A673 (cell line): ENCODE measurements around the gene NFKB1. TPM values are rescaled to one million over a fixed set of nuclear protein-coding genes. Genes with fewer than 3 reads are reported as not detected.

ENCODE experiments used
- BruUV-seq: library from RNA; stranded (reverse); fragments of 400-500 nt; replicated peaks from 2 replicates; lab custom pipeline; 2021; lab: Mats Ljungman, UMichigan
- CTCF ChIA-PET: fragments of 300-600 bp; sonication (Branson Sonifier 250); formaldehyde crosslinking; loops from one replicate; lab custom pipeline; 2022; ENCODE audit warnings: antibody characterized with exemption; lab: Charles Lee
- POLR2A ChIA-PET: fragments of 300-600 bp; sonication (Branson Sonifier 250); formaldehyde crosslinking; loops from one replicate; lab custom pipeline; 2022; ENCODE audit warnings: antibody characterized with exemption; ENCODE audit not compliant: low non-redundant PET; lab: Charles Lee
- DNase-seq: peaks from one replicate; pipeline ENCODE4 v3.0.0-alpha.2; 2015; ENCODE audit warnings: low spot score
- H3K27ac ChIP-seq: fragments of 200-600 bp; sonication (generic); 2 replicates; pipeline ENCODE4 v1.5.1; 2016; ENCODE audit warnings: mixed run types, low read depth, mild to moderate bottlenecking, mixed read lengths, antibody characterized with exemption, low read length; ENCODE audit not compliant: poor library complexity, severe bottlenecking
- H3K27me3 ChIP-seq: fragments of 200-600 bp; sonication (generic); replicated peaks from 2 replicates; pipeline ENCODE4 v1.6.1; 2017; ENCODE audit warnings: mixed run types, low read depth, mild to moderate bottlenecking, mixed read lengths, antibody characterized with exemption, low read length; ENCODE audit not compliant: insufficient read depth, poor library complexity
- H3K36me3 ChIP-seq: fragments of 200-600 bp; sonication (generic); 2 replicates; pipeline ENCODE4 v1.6.1; 2016; ENCODE audit warnings: mixed run types, mild to moderate bottlenecking, mixed read lengths, antibody characterized with exemption, low read length; ENCODE audit not compliant: insufficient read depth, poor library complexity, severe bottlenecking
- H3K4me1 ChIP-seq: fragments of 200-600 bp; sonication (generic); 2 replicates; pipeline ENCODE4 v1.6.1; 2017; ENCODE audit warnings: mixed run types, mild to moderate bottlenecking, mixed read lengths, antibody characterized with exemption, low read length; ENCODE audit not compliant: insufficient read depth, poor library complexity, severe bottlenecking
- H3K4me3 ChIP-seq: fragments of 200-600 bp; sonication (generic); 2 replicates; pipeline ENCODE4 v1.5.1; 2016; ENCODE audit warnings: low read depth, mixed run types, mild to moderate bottlenecking, mixed read lengths, low read length; ENCODE audit not compliant: poor library complexity, severe bottlenecking
- H3K9me3 ChIP-seq: fragments of 200-600 bp; sonication (generic); 2 replicates; pipeline ENCODE4 v1.6.1; 2016; ENCODE audit warnings: mixed run types, low read depth, mild to moderate bottlenecking, mixed read lengths, antibody characterized with exemption, low read length; ENCODE audit not compliant: poor library complexity, severe bottlenecking
- EZH2 ChIP-seq: fragments of 200-600 bp; sonication (generic); IDR thresholded peaks from 2 replicates; pipeline ENCODE4 v1.6.1; 2017; ENCODE audit warnings: borderline replicate concordance, low read depth, mild to moderate bottlenecking, mixed read lengths, antibody characterized with exemption, low read length; ENCODE audit not compliant: poor library complexity, severe bottlenecking
- intact Hi-C: fragments of 100-400 bp; cut with micrococcal nuclease; formaldehyde crosslinking; loops from one replicate; pipeline ENCODE4 v1.10.0; 2022; ENCODE audit not compliant: unreplicated experiment
- total RNA-seq: library from RNA; stranded (reverse); gene quantifications from 2 replicates; pipeline ENCODE4 v1.2.3, GENCODE V29; 2021
- TF ChIP-seq, protein P1 (sequence below): fragments of 300-800, 200-600 bp; sonication (generic); conservative IDR thresholded peaks from 2 replicates; pipeline ENCODE4 v1.5.1; 2017; ENCODE audit warnings: low read depth, mild to moderate bottlenecking, antibody characterized with exemption, low read length, moderate library complexity, mixed read lengths

Gene NFKB1
- total RNA-seq, 1 experiment from 2014 or later = 26.1 TPM

DNA sequence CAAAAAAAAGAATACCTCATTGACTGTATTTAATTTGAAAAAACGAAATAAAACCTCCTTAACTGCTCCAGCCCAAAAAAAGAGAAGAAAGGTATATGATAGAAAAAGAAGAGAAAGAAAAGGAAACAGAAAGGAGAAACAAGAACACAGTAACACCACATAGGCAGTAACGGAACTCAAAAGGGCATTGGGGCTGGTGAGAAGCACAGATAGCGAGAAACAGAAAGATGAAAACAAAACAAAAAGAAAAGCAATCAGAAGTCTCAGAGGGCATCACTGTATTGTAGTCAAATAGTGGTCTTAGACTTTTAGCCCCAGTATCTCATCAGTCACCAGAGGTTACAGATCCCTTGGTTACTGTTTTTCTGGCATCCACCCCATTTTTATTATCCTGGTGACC lies 88.6 kb downstream of the NFKB1 start:
- Histone ChIP-seq H3K27me3 (no peaks in the 10 kb centered on the region), H3K9me3 (no peaks in the 10 kb centered on the region), H3K27ac (no peak overlapping the region), H3K4me1 (no peaks in the 10 kb centered on the region), H3K36me3 (no peaks in the 10 kb centered on the region), H3K4me3 (no peak overlapping the region)
- DNase-seq = no peak
- intact Hi-C loops = no loop called here
- CTCF ChIA-PET = no interaction called here
- POLR2A ChIA-PET = no interaction called here
- no peak for TF ChIP-seq EZH2
- TF ChIP-seq, protein P1, sequence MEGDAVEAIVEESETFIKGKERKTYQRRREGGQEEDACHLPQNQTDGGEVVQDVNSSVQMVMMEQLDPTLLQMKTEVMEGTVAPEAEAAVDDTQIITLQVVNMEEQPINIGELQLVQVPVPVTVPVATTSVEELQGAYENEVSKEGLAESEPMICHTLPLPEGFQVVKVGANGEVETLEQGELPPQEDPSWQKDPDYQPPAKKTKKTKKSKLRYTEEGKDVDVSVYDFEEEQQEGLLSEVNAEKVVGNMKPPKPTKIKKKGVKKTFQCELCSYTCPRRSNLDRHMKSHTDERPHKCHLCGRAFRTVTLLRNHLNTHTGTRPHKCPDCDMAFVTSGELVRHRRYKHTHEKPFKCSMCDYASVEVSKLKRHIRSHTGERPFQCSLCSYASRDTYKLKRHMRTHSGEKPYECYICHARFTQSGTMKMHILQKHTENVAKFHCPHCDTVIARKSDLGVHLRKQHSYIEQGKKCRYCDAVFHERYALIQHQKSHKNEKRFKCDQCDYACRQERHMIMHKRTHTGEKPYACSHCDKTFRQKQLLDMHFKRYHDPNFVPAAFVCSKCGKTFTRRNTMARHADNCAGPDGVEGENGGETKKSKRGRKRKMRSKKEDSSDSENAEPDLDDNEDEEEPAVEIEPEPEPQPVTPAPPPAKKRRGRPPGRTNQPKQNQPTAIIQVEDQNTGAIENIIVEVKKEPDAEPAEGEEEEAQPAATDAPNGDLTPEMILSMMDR = no peak
- BruUV-seq = no TSS peak

DNA sequence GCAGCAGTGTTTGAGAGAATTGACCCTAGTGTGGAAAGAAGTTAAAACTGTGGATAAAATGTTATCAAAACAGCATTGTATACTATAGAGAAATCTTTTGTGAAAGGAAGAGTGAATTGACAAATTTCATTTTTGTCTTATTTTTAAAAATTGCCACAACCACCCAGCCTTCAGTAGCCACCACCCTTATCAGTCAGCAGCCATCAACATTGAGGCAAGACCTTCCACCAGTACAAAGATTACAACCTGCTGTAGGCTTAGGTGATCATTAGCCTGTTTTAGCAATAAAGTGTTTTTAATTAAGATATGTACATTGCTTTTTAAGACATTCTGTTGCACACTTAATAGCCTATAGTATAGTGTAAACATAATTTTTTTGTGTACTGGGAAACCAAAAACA lies 91.1 kb downstream of the NFKB1 start:
- H3K27me3 ChIP-seq = no peaks in the 10 kb centered on the region
- DNase-seq = no peak
- ChIA-PET POLR2A (no interaction called here), CTCF (no interaction called here)
- H3K27ac ChIP-seq = no peak overlapping the region
- no peaks in the 10 kb centered on the region for H3K9me3 ChIP-seq
- H3K4me3 ChIP-seq = no peak overlapping the region
- no peak for TF ChIP-seq EZH2
- TF ChIP-seq, protein P1 = no peak
- intact Hi-C loops = no loop called here
- H3K36me3 ChIP-seq = peaks cover 4% of the 10 kb centered on the region
- H3K4me1 ChIP-seq = no peaks in the 10 kb centered on the region
- BruUV-seq = no TSS peak

DNA sequence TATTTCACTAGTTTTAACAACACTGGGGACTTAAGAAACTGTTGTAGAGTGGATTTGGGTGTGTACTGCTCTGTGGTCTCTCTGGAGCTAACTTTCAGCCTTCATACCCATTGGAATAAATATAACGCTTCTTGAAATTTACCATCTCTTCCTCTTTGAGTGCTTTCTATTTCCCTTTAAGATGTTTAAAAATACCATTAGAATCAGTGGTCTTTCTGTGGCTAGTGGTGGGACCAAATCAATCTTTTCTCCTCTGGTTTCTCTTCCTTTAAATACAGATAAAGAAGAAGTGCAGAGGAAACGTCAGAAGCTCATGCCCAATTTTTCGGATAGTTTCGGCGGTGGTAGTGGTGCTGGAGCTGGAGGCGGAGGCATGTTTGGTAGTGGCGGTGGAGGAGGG lies 92.0 kb downstream of the NFKB1 start:
- Histone ChIP-seq H3K36me3 (peaks cover 4% of the 10 kb centered on the region), H3K27me3 (no peaks in the 10 kb centered on the region), H3K4me3 (no peak overlapping the region), H3K9me3 (no peaks in the 10 kb centered on the region), H3K27ac (no peak overlapping the region), H3K4me1 (no peaks in the 10 kb centered on the region)
- BruUV-seq = no TSS peak
- intact Hi-C loops = no loop called here
- no peak for DNase-seq
- ChIA-PET CTCF (no interaction called here), POLR2A (no interaction called here)
- TF ChIP-seq EZH2 = no peak
- TF ChIP-seq, protein P1 = no peak
